Uterus (tissue), 2 donors: Measurements from ENCODE around the gene SEPTIN10.

Experiments used
- CTCF ChIP-seq, 4 experiments: fragments of 200-600 bp in 2 of 4; fragments of 450-650 bp in 2 of 4; sonication (generic) in 2 of 4; IDR thresholded peaks; one replicate each; pipeline ENCODE4 v1.5.1; 2016 to 2019; ENCODE audit warnings: antibody characterized with exemption in 4 of 4, mild to moderate bottlenecking in 2 of 4, moderate library complexity in 1 of 4
- POLR2A ChIP-seq, 2 donors: fragments of 450-650 bp; IDR thresholded peaks; one replicate each; pipeline ENCODE4 v1.6.1; 2016; ENCODE audit warnings: antibody characterized with exemption in 2 of 2, mild to moderate bottlenecking in 1 of 2, moderate library complexity in 1 of 2

- no peak for TF ChIP-seq POLR2A (IDR thresholded peaks at IDR 0.05)
- no peak for TF ChIP-seq CTCF (IDR thresholded peaks at IDR 0.05)
Observed at GRCh38 chr2:109635426-109636304, 21.9 kb upstream of the SEPTIN10 start.
